HFF-Myc (cell line): ENCODE measurements around the gene NT5DC2.

Experiments
- DNase-seq: peaks from one replicate; pipeline ENCODE4 v3.0.0-alpha.2; 2011; ENCODE audit warnings: low read depth; ENCODE audit errors: extremely low read depth
- H3K4me3 ChIP-seq: replicated peaks from 2 replicates; pipeline ENCODE4 v1.5.1; 2011; ENCODE audit warnings: low read depth, mild to moderate bottlenecking, control low read depth, low read length
- CTCF ChIP-seq: IDR thresholded peaks from 2 replicates; pipeline ENCODE4 v1.5.1; 2012; ENCODE audit warnings: mild to moderate bottlenecking, low read depth, low read length, control low read depth; ENCODE audit errors: missing control alignments

Gene NT5DC2

DNA sequence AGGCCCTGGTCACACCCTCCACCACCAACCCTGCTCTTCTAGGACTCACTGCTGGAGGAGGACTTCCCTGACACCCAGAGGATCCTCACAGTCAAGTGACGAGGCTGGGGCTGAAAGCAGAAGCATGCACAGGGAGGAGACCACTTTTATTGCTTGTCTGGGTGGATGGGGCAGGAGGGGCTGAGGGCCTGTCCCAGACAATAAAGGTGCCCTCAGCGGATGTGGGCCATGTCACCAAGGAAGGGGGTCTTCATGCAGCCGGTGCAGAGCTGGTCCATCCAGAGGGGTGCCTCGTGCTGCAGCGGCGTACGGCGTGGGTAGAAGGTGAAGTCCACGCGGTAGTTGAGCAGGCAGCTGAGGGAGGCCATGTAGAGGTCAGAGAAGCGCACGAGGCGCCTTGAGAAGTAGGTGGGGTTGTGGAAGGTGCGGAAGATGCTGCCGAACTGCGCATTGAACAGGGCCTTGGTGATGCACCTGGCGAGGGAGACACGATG lies 9.4 kb downstream of the NT5DC2 start:
- TF ChIP-seq CTCF, result no peak
- no peak for DNase-seq
- no peak overlapping the region for H3K4me3 ChIP-seq

DNA sequence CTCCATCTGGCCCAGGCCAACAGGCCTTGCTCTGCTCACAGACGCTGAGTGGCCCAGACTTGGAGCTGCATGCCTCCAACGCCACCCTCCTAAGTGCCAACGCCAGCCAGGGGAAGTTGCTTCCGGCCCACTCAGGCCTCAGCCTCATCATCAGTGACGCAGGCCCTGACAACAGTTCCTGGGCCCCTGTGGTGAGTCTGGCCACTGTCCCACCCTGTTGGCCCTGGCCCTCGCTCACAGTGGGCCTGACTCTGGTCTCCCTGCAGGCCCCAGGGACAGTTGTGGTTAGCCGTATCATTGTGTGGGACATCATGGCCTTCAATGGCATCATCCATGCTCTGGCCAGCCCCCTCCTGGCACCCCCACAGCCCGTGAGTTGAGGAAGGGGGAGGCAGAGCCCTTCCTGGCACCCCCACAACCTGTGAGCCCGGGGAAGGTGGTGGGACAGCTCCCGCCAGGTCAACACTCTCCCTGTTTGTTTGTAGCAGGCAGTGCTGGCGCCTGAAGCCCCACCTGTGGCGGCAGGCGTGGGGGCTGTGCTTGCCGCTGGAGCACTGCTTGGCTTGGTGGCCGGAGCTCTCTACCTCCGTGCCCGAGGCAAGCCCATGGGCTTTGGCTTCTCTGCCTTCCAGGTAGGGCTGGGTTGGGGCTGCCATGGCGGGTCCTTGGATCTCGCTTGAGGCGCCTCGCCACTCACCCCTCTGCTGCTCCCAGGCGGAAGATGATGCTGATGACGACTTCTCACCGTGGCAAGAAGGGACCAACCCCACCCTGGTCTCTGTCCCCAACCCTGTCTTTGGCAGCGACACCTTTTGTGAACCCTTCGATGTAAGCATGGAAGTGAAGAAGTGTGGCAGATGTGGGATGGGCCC lies 10.0 kb downstream of the NT5DC2 start:
- no peak overlapping the region for H3K4me3 ChIP-seq
- no peak for TF ChIP-seq CTCF
- no peak for DNase-seq

DNA sequence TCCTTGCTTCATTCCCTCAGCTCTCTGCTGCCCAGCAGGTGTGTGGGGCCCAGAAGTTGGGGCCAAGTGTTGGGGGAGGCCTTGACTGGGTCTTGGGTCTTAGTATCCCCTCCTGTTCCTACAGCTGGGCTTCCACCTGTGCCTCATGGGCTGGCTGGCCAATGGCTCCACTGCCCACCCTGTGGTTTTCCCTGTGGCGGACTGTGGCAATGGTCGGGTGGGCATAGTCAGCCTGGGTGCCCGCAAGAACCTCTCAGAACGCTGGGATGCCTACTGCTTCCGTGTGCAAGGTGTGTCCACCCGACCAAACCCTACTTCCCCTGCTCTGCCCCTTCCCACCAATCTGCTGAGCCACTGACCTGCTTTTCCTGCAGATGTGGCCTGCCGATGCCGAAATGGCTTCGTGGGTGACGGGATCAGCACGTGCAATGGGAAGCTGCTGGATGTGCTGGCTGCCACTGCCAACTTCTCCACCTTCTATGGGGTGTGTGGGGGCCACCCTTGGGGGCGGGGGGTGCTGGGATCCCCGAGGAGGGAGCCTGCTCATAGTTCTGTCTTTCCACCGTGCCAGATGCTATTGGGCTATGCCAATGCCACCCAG lies 10.9 kb downstream of the NT5DC2 start:
- DNase-seq, result no peak
- no peak overlapping the region for H3K4me3 ChIP-seq
- TF ChIP-seq CTCF, result no peak

GRCh38 chr3:52521881-52522650 lies 11.6 kb downstream of the NT5DC2 start:
- H3K4me3 ChIP-seq, result no peak overlapping the region
- no peak for DNase-seq
- TF ChIP-seq CTCF, result no peak

- DNase-seq, result no peak
- no peak overlapping the region for H3K4me3 ChIP-seq
- TF ChIP-seq CTCF, result no peak
These were observed 12.2 kb downstream of the NT5DC2 start for GRCh38 chr3:52521488-52521824.

- TF ChIP-seq CTCF, result no peak
- no peak overlapping the region for H3K4me3 ChIP-seq
- no peak for DNase-seq
These were observed 12.8 kb downstream of the NT5DC2 start for GRCh38 chr3:52520716-52521487.
